Retinal pigment epithelial cell (primary cell): ENCODE data around the gene MAPK6.
"Not testable (repeated sequence)": the region's sequence is repeated elsewhere in the genome, so short reads cannot be mapped to it uniquely, and the experiment has no call there.

Experiments
- DNase-seq: peaks from one replicate; pipeline ENCODE4 v3.0.0-alpha.2; 2010; ENCODE audit warnings: low read depth
- H3K4me3 ChIP-seq: 2 replicates; pipeline ENCODE4 v1.5.1; 2011; ENCODE audit warnings: mild to moderate bottlenecking, low read length, control low read depth, moderate library complexity
- CTCF ChIP-seq: conservative IDR thresholded peaks from 2 replicates; pipeline ENCODE4 v1.5.1; 2011; ENCODE audit warnings: low read depth, low read length, control low read depth, inconsistent platforms

MAPK6 gene

GRCh38 chr15:52030010-52030409 is 11.0 kb downstream of the MAPK6 start:
- no peak for DNase-seq
- TF ChIP-seq CTCF, result no peak
- H3K4me3 ChIP-seq, result no peak overlapping the region

- no peak for TF ChIP-seq CTCF
- no peak overlapping the region for H3K4me3 ChIP-seq
- no peak for DNase-seq
Measured at GRCh38 chr15:52031556-52031955, 12.5 kb downstream of the MAPK6 start.

- no peak for TF ChIP-seq CTCF
- DNase-seq, result no peak
- no peak overlapping the region for H3K4me3 ChIP-seq
Measured at GRCh38 chr15:52037889-52038505, 19.0 kb downstream of the MAPK6 start.

- no peak for TF ChIP-seq CTCF
- no peak for DNase-seq
- H3K4me3 ChIP-seq, result no peak overlapping the region
Measured at GRCh38 chr15:52039925-52040781, 21.1 kb downstream of the MAPK6 start.

- TF ChIP-seq CTCF, result no peak
- no peak for DNase-seq
- no peak overlapping the region for H3K4me3 ChIP-seq
Measured at GRCh38 chr15:52042051-52042851, 23.2 kb downstream of the MAPK6 start.

- not testable (repeated sequence) for DNase-seq, H3K4me3 ChIP-seq
- TF ChIP-seq CTCF, result peak; percentile 15
Measured at GRCh38 chr15:52045795-52046298, 26.8 kb downstream of the MAPK6 start.

- not testable (repeated sequence) for DNase-seq
Measured at GRCh38 chr15:52046552-52046951, 27.5 kb downstream of the MAPK6 start.

More at GRCh38 chr15:52046552-52046951, 27.5 kb downstream of the MAPK6 start:
- H3K4me3 ChIP-seq, result not testable (repeated sequence)
